ENCODE measurements around the gene PDP2.
A peak's percentile ranks its signal among the peaks of the same experiment; 100 is the strongest.
"Not testable (repeated sequence)": the region's sequence is repeated elsewhere in the genome, so short reads cannot be mapped to it uniquely, and the experiment has no call there.

The PDP2 gene

GRCh38 chr16:66891797-66892196, 11.5 kb downstream of the PDP2 start:
- H3K4me3 ChIP-seq (ENCODE audit: low read depth, low read length): no peak overlapping the region
- TF ChIP-seq CTCF (IDR thresholded peaks at IDR 0.05; ENCODE audit: borderline replicate concordance, insufficient read depth, low read depth, low read length): no peak

- no peak for TF ChIP-seq CTCF (IDR thresholded peaks at IDR 0.05; ENCODE audit: borderline replicate concordance, insufficient read depth, low read depth, low read length)
- no peak overlapping the region for H3K4me3 ChIP-seq (ENCODE audit: low read depth, low read length)
Measured at GRCh38 chr16:66894055-66894454, 13.7 kb downstream of the PDP2 start.

DNA sequence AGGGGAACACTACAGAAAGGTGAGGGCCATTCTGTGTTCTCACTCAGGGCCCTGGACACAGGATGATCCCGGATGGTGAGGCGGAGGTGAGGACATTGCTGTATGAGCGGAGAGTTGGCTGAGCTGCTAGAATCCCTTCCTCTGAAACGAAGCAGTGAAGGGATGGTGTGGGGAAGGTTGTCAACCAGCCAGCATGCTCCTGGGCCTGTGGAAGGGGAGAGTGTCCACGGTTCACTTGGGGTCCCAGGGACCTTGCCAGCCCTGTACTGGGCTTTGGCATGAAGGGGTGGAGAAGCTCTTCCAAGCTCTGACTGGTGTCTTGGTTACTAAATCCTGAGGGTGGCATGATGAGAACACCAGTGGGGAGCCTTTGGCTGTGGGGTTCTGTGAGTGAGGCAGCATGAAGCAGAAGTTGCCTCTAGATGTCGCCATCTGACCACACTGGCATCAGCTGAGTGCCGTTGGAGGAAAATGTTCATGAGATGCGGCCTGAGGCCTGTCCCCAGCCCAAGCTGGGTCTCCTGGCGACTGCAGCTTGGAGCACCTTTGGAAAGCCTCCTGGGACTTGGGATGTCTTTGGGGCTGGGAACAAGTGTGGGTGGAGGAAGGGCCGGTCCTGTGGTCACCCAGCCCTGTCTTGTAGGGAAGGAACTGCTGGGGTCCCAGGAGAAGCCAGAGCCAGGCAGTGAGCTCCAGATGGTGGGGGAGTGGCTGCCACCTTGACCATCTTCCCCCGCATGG, 14.8 kb downstream of the PDP2 start:
- H3K4me3 ChIP-seq (ENCODE audit: low read depth, low read length): no peak overlapping the region
- TF ChIP-seq CTCF (IDR thresholded peaks at IDR 0.05; ENCODE audit: borderline replicate concordance, insufficient read depth, low read depth, low read length): peak; percentile 92

GRCh38 chr16:66895689-66895979, 15.3 kb downstream of the PDP2 start:
- TF ChIP-seq CTCF (IDR thresholded peaks at IDR 0.05; ENCODE audit: borderline replicate concordance, insufficient read depth, low read depth, low read length): no peak
- H3K4me3 ChIP-seq (ENCODE audit: low read depth, low read length): no peak overlapping the region

GRCh38 chr16:66895999-66896398, 15.7 kb downstream of the PDP2 start:
- TF ChIP-seq CTCF (IDR thresholded peaks at IDR 0.05; ENCODE audit: borderline replicate concordance, insufficient read depth, low read depth, low read length): no peak
- H3K4me3 ChIP-seq (ENCODE audit: low read depth, low read length): no peak overlapping the region

GRCh38 chr16:66896682-66897081, 16.4 kb downstream of the PDP2 start:
- not testable (repeated sequence) for H3K4me3 ChIP-seq (ENCODE audit: low read depth, low read length)

DNA sequence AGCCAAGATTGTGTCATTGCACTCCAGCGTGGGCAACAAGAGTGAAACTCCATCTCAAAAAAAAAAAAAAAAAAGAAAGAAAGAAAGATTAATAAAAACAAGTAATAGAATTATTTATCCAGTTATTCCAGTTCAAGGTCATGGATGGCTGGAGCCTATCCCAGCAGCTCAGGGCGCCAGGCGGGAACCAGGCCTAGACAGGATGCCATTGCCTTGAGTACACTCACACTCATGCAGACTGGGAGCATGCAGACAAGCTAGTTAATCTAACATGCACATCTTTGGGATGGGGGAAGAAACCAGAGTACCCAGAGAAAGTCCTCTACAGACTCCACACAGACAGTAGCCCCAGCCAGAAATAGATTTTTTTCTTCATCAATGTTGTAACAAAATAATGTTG, 17.9 kb downstream of the PDP2 start:
- no peak for TF ChIP-seq CTCF (IDR thresholded peaks at IDR 0.05; ENCODE audit: borderline replicate concordance, insufficient read depth, low read depth, low read length)
- no peak overlapping the region for H3K4me3 ChIP-seq (ENCODE audit: low read depth, low read length)

- no peak overlapping the region for H3K4me3 ChIP-seq (ENCODE audit: low read depth, low read length)
- TF ChIP-seq CTCF (IDR thresholded peaks at IDR 0.05; ENCODE audit: borderline replicate concordance, insufficient read depth, low read depth, low read length): no peak
Measured at GRCh38 chr16:66898933-66899309, 18.6 kb downstream of the PDP2 start.

All from GM12875 (cell line).